ENCODE data around the gene NPM1. TPM values are rescaled to one million over a fixed set of nuclear protein-coding genes. Genes with fewer than 3 reads are reported as not detected.

Gene NPM1, protein sequence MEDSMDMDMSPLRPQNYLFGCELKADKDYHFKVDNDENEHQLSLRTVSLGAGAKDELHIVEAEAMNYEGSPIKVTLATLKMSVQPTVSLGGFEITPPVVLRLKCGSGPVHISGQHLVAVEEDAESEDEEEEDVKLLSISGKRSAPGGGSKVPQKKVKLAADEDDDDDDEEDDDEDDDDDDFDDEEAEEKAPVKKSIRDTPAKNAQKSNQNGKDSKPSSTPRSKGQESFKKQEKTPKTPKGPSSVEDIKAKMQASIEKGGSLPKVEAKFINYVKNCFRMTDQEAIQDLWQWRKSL
- total RNA-seq = 100 to 1,000 TPM; 582 to 739 (median 669) TPM

DNA sequence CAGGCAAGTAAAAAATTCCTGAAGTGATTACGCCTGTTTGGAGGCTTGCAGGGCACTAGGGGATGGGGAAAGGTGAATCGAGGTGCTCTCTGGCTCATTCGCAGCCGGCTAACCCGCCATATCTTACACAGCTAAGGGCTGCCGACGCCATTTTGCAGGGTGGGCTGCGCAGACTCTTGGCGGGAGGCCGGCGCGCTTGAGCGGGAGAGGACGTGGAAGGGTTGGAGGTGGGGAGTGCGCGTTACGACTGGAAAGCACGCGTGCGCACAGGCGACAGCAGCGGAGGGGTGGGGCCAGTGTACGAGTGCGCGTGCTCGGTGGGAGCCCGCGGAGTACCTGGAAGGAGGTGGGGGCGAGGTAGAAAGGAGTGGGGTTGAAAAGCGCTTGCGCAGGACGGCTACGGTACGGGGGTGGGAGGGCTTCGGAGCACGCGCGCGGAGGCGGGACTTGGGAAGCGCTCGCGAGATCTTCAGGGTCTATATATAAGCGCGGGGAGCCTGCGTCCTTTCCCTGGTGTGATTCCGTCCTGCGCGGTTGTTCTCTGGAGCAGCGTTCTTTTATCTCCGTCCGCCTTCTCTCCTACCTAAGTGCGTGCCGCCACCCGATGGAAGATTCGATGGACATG is at the start of gene NPM1:
TSS of gene NPM1 (plus strand) at position 505 of the 625 bp plus-strand sequence. CDS start at position 605, 100 bp downstream.
- intact Hi-C loops (cut with DNase I; ENCODE audit: low total_unique reads) = no loop called here
- H3K27ac ChIP-seq = peak within 1 kb of the TSS; percentile 95
- H3K4me3 ChIP-seq = peak within 1 kb of the TSS; percentile 87 to 92 (median 89)
- H3K27me3 ChIP-seq = no peaks in the 10 kb centered on the region
- no peaks in the 10 kb centered on the region for H3K4me1 ChIP-seq
- DNase-seq (ENCODE audit: low spot score in 2 of 2) = peak; percentile 96 to 98
- H3K36me3 ChIP-seq = no peaks in the 10 kb centered on the region
- H3K9me3 ChIP-seq = no peaks in the 10 kb centered on the region
- TF ChIP-seq, protein P1, sequence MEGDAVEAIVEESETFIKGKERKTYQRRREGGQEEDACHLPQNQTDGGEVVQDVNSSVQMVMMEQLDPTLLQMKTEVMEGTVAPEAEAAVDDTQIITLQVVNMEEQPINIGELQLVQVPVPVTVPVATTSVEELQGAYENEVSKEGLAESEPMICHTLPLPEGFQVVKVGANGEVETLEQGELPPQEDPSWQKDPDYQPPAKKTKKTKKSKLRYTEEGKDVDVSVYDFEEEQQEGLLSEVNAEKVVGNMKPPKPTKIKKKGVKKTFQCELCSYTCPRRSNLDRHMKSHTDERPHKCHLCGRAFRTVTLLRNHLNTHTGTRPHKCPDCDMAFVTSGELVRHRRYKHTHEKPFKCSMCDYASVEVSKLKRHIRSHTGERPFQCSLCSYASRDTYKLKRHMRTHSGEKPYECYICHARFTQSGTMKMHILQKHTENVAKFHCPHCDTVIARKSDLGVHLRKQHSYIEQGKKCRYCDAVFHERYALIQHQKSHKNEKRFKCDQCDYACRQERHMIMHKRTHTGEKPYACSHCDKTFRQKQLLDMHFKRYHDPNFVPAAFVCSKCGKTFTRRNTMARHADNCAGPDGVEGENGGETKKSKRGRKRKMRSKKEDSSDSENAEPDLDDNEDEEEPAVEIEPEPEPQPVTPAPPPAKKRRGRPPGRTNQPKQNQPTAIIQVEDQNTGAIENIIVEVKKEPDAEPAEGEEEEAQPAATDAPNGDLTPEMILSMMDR (IDR thresholded peaks at IDR 0.05) = no peak
- TF ChIP-seq POLR2A (IDR thresholded peaks at IDR 0.05) = peak; percentile 87
- TF ChIP-seq POLR2AphosphoS5 (IDR thresholded peaks at IDR 0.05) = peak; percentile 90 to 95 (median 94)

DNA sequence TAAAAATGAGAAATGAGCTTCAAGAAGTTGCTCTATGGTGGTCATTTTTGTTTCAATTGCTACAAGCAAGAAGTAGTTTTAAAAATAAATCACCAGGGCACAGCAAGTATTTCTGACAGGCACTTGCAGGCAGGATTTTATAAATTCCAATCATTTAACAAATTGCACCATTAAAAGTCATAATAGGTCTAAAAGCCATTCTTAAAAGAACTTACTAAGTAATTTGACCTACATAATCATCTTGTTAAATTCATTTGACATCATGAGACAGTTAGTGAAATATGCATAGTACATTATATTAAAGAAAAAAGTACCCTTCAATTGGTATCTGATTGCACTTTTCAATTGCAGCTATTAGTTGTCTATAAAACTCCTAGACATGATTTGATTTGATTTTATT is 47.6 kb upstream of the NPM1 start:
- H3K4me1 ChIP-seq = no peaks in the 10 kb centered on the region
- no peaks in the 10 kb centered on the region for H3K36me3 ChIP-seq
- no peaks in the 10 kb centered on the region for H3K9me3 ChIP-seq
- H3K4me3 ChIP-seq = no peak overlapping the region
- intact Hi-C loops (cut with DNase I; ENCODE audit: low total_unique reads) = no loop called here
- no peak for DNase-seq (ENCODE audit: low spot score in 2 of 2)
- peaks cover 0 to 12% of the 10 kb centered on the region in 2 donors for H3K27me3 ChIP-seq
- no peak overlapping the region for H3K27ac ChIP-seq
- TF ChIP-seq, protein P1 (IDR thresholded peaks at IDR 0.05) = no peak

DNA sequence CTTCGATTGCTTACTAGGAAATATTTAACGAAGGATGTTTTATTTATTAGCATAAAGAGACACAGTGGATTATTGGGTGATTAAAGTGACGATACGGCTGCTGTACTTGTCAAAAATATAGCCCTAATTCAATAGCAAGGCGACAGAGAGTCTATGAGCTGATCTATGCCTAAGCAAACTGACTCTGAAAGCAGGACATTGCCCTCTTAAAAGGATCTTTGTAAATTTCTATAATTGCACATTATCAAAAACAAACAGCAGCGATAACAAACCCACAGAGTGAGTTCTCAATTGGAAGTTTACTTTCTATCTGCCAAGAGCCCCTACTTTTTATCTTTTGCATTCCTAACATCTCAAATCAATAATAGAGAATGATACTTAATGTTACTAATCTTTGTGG is 47.2 kb upstream of the NPM1 start:
- Histone ChIP-seq H3K27me3 (peaks cover 0 to 9% of the 10 kb centered on the region in 2 donors), H3K27ac (no peak overlapping the region), H3K36me3 (no peaks in the 10 kb centered on the region), H3K9me3 (no peaks in the 10 kb centered on the region), H3K4me1 (no peaks in the 10 kb centered on the region), H3K4me3 (no peak overlapping the region)
- intact Hi-C loops (cut with DNase I; ENCODE audit: low total_unique reads) = no loop called here
- TF ChIP-seq POLR2A (IDR thresholded peaks at IDR 0.05) = no peak
- TF ChIP-seq, protein P1 (IDR thresholded peaks at IDR 0.05) = no peak
- no peak for TF ChIP-seq POLR2AphosphoS5 (IDR thresholded peaks at IDR 0.05)
- DNase-seq (ENCODE audit: low spot score in 2 of 2) = no peak

DNA sequence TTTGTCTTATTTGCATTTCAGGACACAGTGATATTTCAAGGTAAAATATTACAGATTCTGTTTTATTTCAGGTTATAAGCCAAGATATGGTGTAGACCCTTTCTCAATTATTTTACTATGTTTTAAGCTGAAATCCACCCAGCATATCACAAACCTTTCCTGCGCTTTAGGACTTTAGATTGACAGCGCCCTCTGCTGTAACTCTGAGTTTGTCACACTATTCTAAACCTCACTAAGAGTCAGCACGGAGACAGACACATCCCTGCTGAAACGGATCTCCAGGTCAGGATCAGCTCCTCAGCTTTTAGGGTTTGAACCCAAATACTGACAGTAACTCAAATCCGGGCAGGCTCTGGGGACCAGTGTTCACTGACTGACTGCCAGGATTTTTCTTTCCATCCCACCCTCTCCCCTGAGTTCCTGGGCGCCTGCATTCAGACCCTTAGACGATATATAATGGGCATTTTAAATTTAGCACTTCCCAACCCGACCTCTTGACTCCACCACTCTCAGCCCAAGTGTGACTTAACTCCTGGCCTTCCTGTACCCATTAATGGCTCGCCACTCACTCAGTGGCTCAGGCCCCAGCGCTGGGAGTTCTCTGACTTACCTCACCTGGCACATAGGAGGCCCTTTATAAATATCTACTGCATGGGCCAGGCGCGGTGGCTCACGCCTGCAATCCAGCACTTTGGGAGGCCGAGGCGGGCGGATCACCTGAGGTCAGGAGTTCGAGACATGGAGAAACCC is 45.1 kb upstream of the NPM1 start:
- Histone ChIP-seq H3K27ac (no peak overlapping the region), H3K27me3 (peaks cover 0 to 6% of the 10 kb centered on the region in 2 donors), H3K36me3 (no peaks in the 10 kb centered on the region), H3K4me1 (no peaks in the 10 kb centered on the region), H3K4me3 (no peak overlapping the region), H3K9me3 (no peaks in the 10 kb centered on the region)
- intact Hi-C loops (cut with DNase I; ENCODE audit: low total_unique reads) = no loop called here
- DNase-seq (ENCODE audit: low spot score in 2 of 2) = no peak
- TF ChIP-seq POLR2A (IDR thresholded peaks at IDR 0.05) = no peak
- TF ChIP-seq POLR2AphosphoS5 (IDR thresholded peaks at IDR 0.05) = no peak
- TF ChIP-seq, protein P1 (IDR thresholded peaks at IDR 0.05) = peak; percentile 12 to 35 (median 33)

Measured in breast epithelium (tissue), 4 donors.